Activated B cell treated with CpG ODN at 0.5 μM for 24 hours (primary cell): ENCODE measurements around the gene TESK1. TPM values are rescaled to one million over a fixed set of nuclear protein-coding genes. Genes with fewer than 3 reads are reported as not detected.

ENCODE experiments used
- ATAC-seq: fragments of 200-7000 bp; cut with Tn5 transposase; one replicate; pipeline ENCODE4 v1.10.0; 2021; ENCODE audit warnings: low read depth, mild to moderate bottlenecking, moderate library complexity
- CTCF ChIA-PET: fragments of 350-600 bp; sonication (Branson Sonifier 250); formaldehyde crosslinking; loops from one replicate; lab custom pipeline; 2021; ENCODE audit warnings: antibody characterized with exemption; lab: Charles Lee
- POLR2A ChIA-PET: fragments of 350-600 bp; sonication (Branson Sonifier 250); formaldehyde crosslinking; loops from one replicate; lab custom pipeline; 2021; ENCODE audit warnings: antibody characterized with exemption; lab: Charles Lee
- DNase-seq: peaks from one replicate; pipeline ENCODE4 v3.0.0; 2022
- H3K27ac Mint-ChIP-seq: one replicate; pipeline ENCODE4 v1.8.0; 2020; ENCODE audit warnings: mixed read lengths
- H3K27me3 Mint-ChIP-seq: one replicate; pipeline ENCODE4 v1.8.0; 2021; ENCODE audit warnings: mixed read lengths
- H3K36me3 Mint-ChIP-seq: one replicate; pipeline ENCODE4 v1.8.0; 2021; ENCODE audit warnings: low read depth, mixed read lengths
- H3K4me1 Mint-ChIP-seq: one replicate; pipeline ENCODE4 v1.8.0; 2021; ENCODE audit warnings: mixed read lengths
- H3K4me3 Mint-ChIP-seq: one replicate; pipeline ENCODE4 v1.8.0; 2020; ENCODE audit warnings: mild to moderate bottlenecking, mixed read lengths
- H3K9me3 Mint-ChIP-seq: one replicate; pipeline ENCODE4 v1.8.0; 2020; ENCODE audit warnings: mixed read lengths
- CTCF ChIP-seq: fragments of 200-600 bp; IDR thresholded peaks from one replicate; pipeline ENCODE4 v1.8.0; 2022; ENCODE audit warnings: antibody characterized with exemption, mild to moderate bottlenecking
- intact Hi-C: fragments of 100-400 bp; cut with micrococcal nuclease; formaldehyde crosslinking; loops from one replicate; pipeline ENCODE4 v1.15.1; 2024
- total RNA-seq: library from RNA; stranded (reverse); gene quantifications from 2 replicates; pipeline ENCODE4 v1.2.3, GENCODE V29; 2022

The TESK1 gene
- total RNA-seq = 48.7 and 51.9 TPM in 2 replicates

- no peak for TF ChIP-seq CTCF
- Mint-ChIP-seq H3K4me1 (peaks cover 32% of the 10 kb centered on the region), H3K9me3 (no peaks in the 10 kb centered on the region), H3K36me3 (peaks cover 34% of the 10 kb centered on the region), H3K27ac (peak within 1 kb of the TSS; percentile 97), H3K4me3 (peak within 1 kb of the TSS; percentile 97), H3K27me3 (no peaks in the 10 kb centered on the region)
- DNase-seq (peak; percentile 83), ATAC-seq (peak; percentile 25)
- intact Hi-C loops = loop anchor here (1.0 to 5.0 kb wide), 14 partner anchors 15 to 488 kb away; partner anchors contain the start of genes CCDC107, CREB3, GBA2 and HINT2
- ChIA-PET CTCF (interaction anchor here (0.5 to 3.5 kb wide), 8 partner anchors 9 to 128 kb away, joined by 3 to 41 read pairs (median 13); partner anchors contain the start of genes CCDC107, CREB3, RMRP and SIT1), POLR2A (interaction anchor here (0.5 to 3.3 kb wide), 14 partner anchors 9 to 152 kb away, joined by 3 to 49 read pairs (median 6); partner anchors contain the start of genes CCDC107, CD72, CREB3 and GBA2)
These were observed at the start of gene TESK1 for GRCh38 chr9:35604578-35605350. TESK1 (plus strand) TSS chr9:35605262; CDS start chr9:35605620, 358 bp downstream.

- H3K27ac Mint-ChIP-seq = no peak overlapping the region
- ATAC-seq = no peak
These were observed 49.2 kb upstream of the TESK1 start for GRCh38 chr9:35555881-35556280.

GRCh38 chr9:35556776-35557175 lies 48.3 kb upstream of the TESK1 start:
- peaks cover 9% of the 10 kb centered on the region for H3K4me1 Mint-ChIP-seq
- no peaks in the 10 kb centered on the region for H3K36me3 Mint-ChIP-seq
- no peaks in the 10 kb centered on the region for H3K9me3 Mint-ChIP-seq
- no peak for ATAC-seq
- POLR2A ChIA-PET = interaction anchor here (0.6 kb wide), 1 partner anchor 404 kb away, joined by 7 read pairs; no protein-coding TSS in a partner anchor
- DNase-seq = no peak
- H3K4me3 Mint-ChIP-seq = no peak overlapping the region
- intact Hi-C loops = no loop called here
- no peaks in the 10 kb centered on the region for H3K27me3 Mint-ChIP-seq
- TF ChIP-seq CTCF = no peak
- CTCF ChIA-PET = no interaction called here
- no peak overlapping the region for H3K27ac Mint-ChIP-seq

More at GRCh38 chr9:35555881-35556280, 49.2 kb upstream of the TESK1 start:
- ChIA-PET POLR2A (no interaction called here), CTCF (no interaction called here)
- TF ChIP-seq CTCF = no peak
- no peak for DNase-seq
- Mint-ChIP-seq H3K9me3 (no peaks in the 10 kb centered on the region), H3K4me1 (peaks cover 9% of the 10 kb centered on the region), H3K27me3 (no peaks in the 10 kb centered on the region), H3K36me3 (no peaks in the 10 kb centered on the region), H3K4me3 (no peak overlapping the region)
- intact Hi-C loops = no loop called here

GRCh38 chr9:35557320-35557719 lies 47.7 kb upstream of the TESK1 start:
- Mint-ChIP-seq H3K36me3 (no peaks in the 10 kb centered on the region), H3K27ac (no peak overlapping the region), H3K4me1 (peaks cover 9% of the 10 kb centered on the region), H3K27me3 (no peaks in the 10 kb centered on the region), H3K4me3 (no peak overlapping the region), H3K9me3 (no peaks in the 10 kb centered on the region)
- ATAC-seq (no peak), DNase-seq (no peak)
- CTCF ChIA-PET = no interaction called here
- POLR2A ChIA-PET = no interaction called here
- no peak for TF ChIP-seq CTCF
- intact Hi-C loops = no loop called here

- H3K4me1 Mint-ChIP-seq = peaks cover 9% of the 10 kb centered on the region
- intact Hi-C loops = no loop called here
- H3K4me3 Mint-ChIP-seq = no peak overlapping the region
These were observed 46.9 kb upstream of the TESK1 start for GRCh38 chr9:35558185-35558584.

More at GRCh38 chr9:35558185-35558584, 46.9 kb upstream of the TESK1 start:
- no peak for DNase-seq
- TF ChIP-seq CTCF = no peak
- Mint-ChIP-seq H3K27me3 (no peaks in the 10 kb centered on the region), H3K9me3 (no peaks in the 10 kb centered on the region), H3K36me3 (no peaks in the 10 kb centered on the region), H3K27ac (no peak overlapping the region)
- ATAC-seq = no peak
- CTCF ChIA-PET = no interaction called here
- POLR2A ChIA-PET = no interaction called here
